Body of pancreas (tissue), 4 donors: ENCODE data around the gene PRKAA1.

Source experiments
- CTCF ChIP-seq, 7 experiments: fragments of 450-650 bp in 4 of 7; fragments of 200-600 bp in 3 of 7; sonication (generic) in 3 of 7; IDR thresholded peaks; one replicate each; pipeline ENCODE4 v1.5.1; 2016 to 2019; ENCODE audit warnings: antibody characterized with exemption in 7 of 7
- POLR2A ChIP-seq, 3 donors: fragments of 450-650 bp; IDR thresholded peaks; one replicate each; pipeline ENCODE4 v1.6.1; 2016; ENCODE audit warnings: antibody characterized with exemption in 3 of 3, mild to moderate bottlenecking in 2 of 3

- no peak for TF ChIP-seq CTCF (IDR thresholded peaks at IDR 0.05)
- no peak for TF ChIP-seq POLR2A (IDR thresholded peaks at IDR 0.05)
Observed at GRCh38 chr5:40714001-40714400, 84.2 kb downstream of the PRKAA1 start.
